Measurements from ENCODE around the gene CTDSPL. TPM values are rescaled to one million over a fixed set of nuclear protein-coding genes. Genes with fewer than 3 reads are reported as not detected.

The CTDSPL gene
- total and polyA plus RNA-seq, 2 experiments from 2014 or later = 7.1 to 33.4 TPM

DNA sequence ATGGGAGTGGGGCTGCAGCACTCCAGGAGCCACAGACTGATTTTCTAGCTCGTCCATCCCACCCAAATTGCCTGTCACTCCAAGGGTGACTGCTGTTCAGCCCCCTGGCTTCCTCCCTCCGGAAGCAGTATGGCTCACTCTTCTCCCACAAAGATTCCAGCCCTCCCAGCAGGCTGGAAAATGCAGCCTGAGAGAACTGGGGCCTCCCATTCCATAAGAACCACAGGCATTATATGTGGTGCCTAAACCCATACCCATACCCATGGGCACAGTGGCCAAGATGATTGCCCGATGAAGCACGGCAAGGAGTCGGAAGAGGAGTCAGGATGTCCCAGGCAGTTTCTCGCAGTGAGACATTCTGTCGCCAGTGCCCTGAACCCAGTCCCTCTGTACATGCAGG, 122.9 kb downstream of the CTDSPL start:
- no peaks in the 10 kb centered on the region for H3K9me3 ChIP-seq (ENCODE audit: low read depth)
- H3K9me2 ChIP-seq (ENCODE audit: insufficient read depth) = no peaks in the 10 kb centered on the region
- in situ Hi-C loops (cut with MboI) = no loop called here
- no peaks in the 10 kb centered on the region for H3F3A ChIP-seq (ENCODE audit: insufficient read depth)
- H3K9ac ChIP-seq = no peak overlapping the region
- DNase-seq = no peak
- H3K4me1 ChIP-seq (ENCODE audit: insufficient read depth) = no peaks in the 10 kb centered on the region
- no peak overlapping the region for H2AFZ ChIP-seq
- no peak overlapping the region for H3K4me2 ChIP-seq (ENCODE audit: unreplicated experiment)
- no peaks in the 10 kb centered on the region for H4K20me1 ChIP-seq (ENCODE audit: insufficient read depth)
- no peaks in the 10 kb centered on the region for H3K27me3 ChIP-seq (replicated peaks; ENCODE audit: insufficient read depth)
- H3K79me2 ChIP-seq (ENCODE audit: insufficient read depth) = no peaks in the 10 kb centered on the region
- no peak overlapping the region for H3K27ac ChIP-seq
- 0 out of 2 replicates have a peak, but pooled peaks cover 13% of the 10 kb centered on the region for H3K36me3 ChIP-seq (ENCODE audit: low read depth)
- no peak overlapping the region for H3K4me3 ChIP-seq
- 88 to 91% methylated on average over 7 of the region's 7 CpGs for WGBS, 2 experiments (ENCODE audit: low coverage in 1 of 2, low lambda C conversion rate in 2 of 2, missing lambda C conversion rate in 2 of 2)
- TF ChIP-seq EZH2 (IDR thresholded peaks at IDR 0.05; ENCODE audit: insufficient read depth, poor library complexity, severe bottlenecking) = no peak
- TF ChIP-seq EZH2phosphoT487 (IDR thresholded peaks at IDR 0.05; ENCODE audit: insufficient read depth, low read depth) = no peak

DNA sequence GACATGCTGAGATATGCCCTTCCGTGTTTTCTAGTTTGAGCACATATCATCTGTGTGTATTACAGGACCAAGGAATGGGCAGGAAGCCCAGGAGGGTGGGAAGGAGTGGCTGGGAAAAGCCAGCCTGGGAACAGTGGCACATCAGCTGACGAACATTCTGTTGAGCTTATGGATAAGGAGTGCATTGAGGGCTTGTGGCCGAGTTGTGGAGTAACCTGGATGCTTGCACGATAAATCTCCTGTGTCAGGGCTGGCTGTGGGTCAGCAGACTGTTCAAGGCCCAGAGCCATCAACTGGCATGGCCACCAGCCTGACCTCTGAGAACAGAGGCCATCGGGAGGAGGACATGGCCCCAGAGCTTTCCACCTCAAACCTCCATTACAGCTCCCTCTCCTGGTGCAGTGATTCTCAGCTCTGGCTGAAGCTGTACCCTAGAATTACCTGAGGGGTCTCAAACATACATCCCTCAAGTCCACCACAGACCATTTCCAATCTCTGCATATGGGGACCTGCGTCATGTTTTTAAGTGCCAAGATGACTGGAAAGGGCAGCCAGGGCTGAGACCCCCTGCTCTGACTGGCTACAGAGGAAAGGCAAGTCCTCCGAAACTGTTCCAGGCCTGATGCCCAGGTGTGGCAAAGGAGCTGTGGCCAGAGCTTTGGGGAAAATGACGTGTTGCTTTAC, 124.1 kb downstream of the CTDSPL start:
- 60 to 61% methylated on average over 8 of the region's 8 CpGs for whole genome bisulfite sequencing, 2 experiments (ENCODE audit: low coverage in 1 of 2, low lambda C conversion rate in 2 of 2, missing lambda C conversion rate in 2 of 2)
- Histone ChIP-seq H3K27me3 (replicated peaks; ENCODE audit: insufficient read depth) (no peaks in the 10 kb centered on the region), H3K9me3 (ENCODE audit: low read depth) (no peaks in the 10 kb centered on the region), H3K36me3 (ENCODE audit: low read depth) (0 out of 2 replicates have a peak, but pooled peaks cover 5% of the 10 kb centered on the region), H4K20me1 (ENCODE audit: insufficient read depth) (no peaks in the 10 kb centered on the region), H3K27ac (no peak overlapping the region), H3K4me1 (ENCODE audit: insufficient read depth) (no peaks in the 10 kb centered on the region), H3K9ac (no peak overlapping the region), H3F3A (ENCODE audit: insufficient read depth) (no peaks in the 10 kb centered on the region), H3K4me2 (ENCODE audit: unreplicated experiment) (no peak overlapping the region), H3K9me2 (ENCODE audit: insufficient read depth) (no peaks in the 10 kb centered on the region), H3K79me2 (ENCODE audit: insufficient read depth) (no peaks in the 10 kb centered on the region), H2AFZ (no peak overlapping the region), H3K4me3 (no peak overlapping the region)
- in situ Hi-C loops (cut with MboI) = no loop called here
- DNase-seq = peak; percentile 36
- TF ChIP-seq EZH2phosphoT487 (IDR thresholded peaks at IDR 0.05; ENCODE audit: insufficient read depth, low read depth) (no peak), EZH2 (IDR thresholded peaks at IDR 0.05; ENCODE audit: insufficient read depth, poor library complexity, severe bottlenecking) (no peak)

DNA sequence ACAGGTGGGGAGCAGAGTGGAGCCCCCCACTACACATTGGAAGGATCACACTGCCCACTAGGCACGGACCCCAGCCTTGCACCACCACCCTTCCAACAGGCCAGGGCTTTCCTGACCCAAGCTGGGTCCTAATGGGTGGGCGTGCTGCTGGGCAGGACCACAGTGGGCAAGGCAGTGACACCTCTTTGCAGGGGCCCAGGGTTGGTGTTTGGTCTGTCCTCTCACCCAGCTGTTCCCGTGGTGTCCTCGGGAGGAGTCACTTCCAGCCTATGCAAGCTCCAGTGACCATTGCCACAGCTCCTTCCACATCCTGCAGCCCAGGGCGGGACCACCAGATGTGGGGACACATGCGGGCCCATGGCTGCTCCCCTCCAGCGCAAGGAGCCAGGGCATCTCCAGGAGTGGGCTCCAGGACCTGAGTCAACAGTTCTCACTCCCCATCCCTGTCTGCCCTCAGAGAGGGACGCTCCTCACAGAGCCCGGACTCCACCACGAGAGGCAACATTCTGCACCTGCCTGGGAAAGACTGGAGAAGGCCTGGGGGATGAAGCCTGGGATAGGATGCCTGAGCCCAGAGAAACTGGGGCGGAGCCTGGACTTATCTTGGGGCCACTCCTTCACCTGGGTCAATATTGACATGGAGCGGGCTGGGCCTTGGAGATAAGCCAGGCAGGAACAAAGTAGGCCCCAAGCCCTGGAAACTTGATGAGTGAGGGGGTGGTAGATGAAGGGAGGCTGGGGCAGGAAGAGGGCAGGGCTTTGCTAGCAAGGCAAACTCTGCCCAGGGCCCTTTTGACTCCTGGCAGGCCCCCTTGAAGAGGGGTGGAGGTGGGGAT, 125.0 kb downstream of the CTDSPL start:
- H3K36me3 ChIP-seq (ENCODE audit: low read depth) = no peaks in the 10 kb centered on the region
- TF ChIP-seq EZH2phosphoT487 (IDR thresholded peaks at IDR 0.05; ENCODE audit: insufficient read depth, low read depth) (no peak), EZH2 (IDR thresholded peaks at IDR 0.05; ENCODE audit: insufficient read depth, poor library complexity, severe bottlenecking) (no peak)
- H3K27me3 ChIP-seq (replicated peaks; ENCODE audit: insufficient read depth) = no peaks in the 10 kb centered on the region
- DNase-seq = no peak
- no peak overlapping the region for H3K27ac ChIP-seq
- no peak overlapping the region for H3K9ac ChIP-seq
- no peaks in the 10 kb centered on the region for H3K9me2 ChIP-seq (ENCODE audit: insufficient read depth)
- in situ Hi-C loops (cut with MboI) = no loop called here
- H3K9me3 ChIP-seq (ENCODE audit: low read depth) = no peaks in the 10 kb centered on the region
- no peak overlapping the region for H2AFZ ChIP-seq
- H4K20me1 ChIP-seq (ENCODE audit: insufficient read depth) = no peaks in the 10 kb centered on the region
- H3K79me2 ChIP-seq (ENCODE audit: insufficient read depth) = no peaks in the 10 kb centered on the region
- WGBS, 2 experiments (ENCODE audit: low coverage in 1 of 2, low lambda C conversion rate in 2 of 2, missing lambda C conversion rate in 2 of 2) = 58 to 62% methylated on average over 12 of the region's 12 CpGs
- H3F3A ChIP-seq (ENCODE audit: insufficient read depth) = no peaks in the 10 kb centered on the region
- H3K4me3 ChIP-seq = no peak overlapping the region
- H3K4me2 ChIP-seq (ENCODE audit: unreplicated experiment) = no peak overlapping the region
- no peaks in the 10 kb centered on the region for H3K4me1 ChIP-seq (ENCODE audit: insufficient read depth)

DNA sequence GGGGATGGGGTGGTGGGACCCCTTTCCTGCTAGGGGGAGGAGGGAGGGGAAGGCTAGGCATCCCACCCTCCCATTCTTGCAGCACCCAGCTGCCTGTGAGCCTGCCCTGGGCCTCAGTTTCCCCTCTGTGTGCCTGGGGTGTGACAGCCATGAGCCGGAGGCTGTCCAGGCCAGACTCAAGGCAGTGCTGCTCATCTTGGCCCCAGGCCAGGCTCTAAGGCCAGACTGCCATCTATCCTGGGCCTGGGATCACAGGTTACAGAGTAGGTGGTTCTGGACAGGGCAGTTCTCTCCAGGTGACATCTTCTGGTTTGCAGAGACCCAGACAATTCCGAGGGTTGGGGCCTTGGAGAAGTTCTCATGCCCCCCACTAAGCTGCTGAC, 125.6 kb downstream of the CTDSPL start:
- H3K4me1 ChIP-seq (ENCODE audit: insufficient read depth) = no peaks in the 10 kb centered on the region
- TF ChIP-seq EZH2 (IDR thresholded peaks at IDR 0.05; ENCODE audit: insufficient read depth, poor library complexity, severe bottlenecking) = no peak
- H3K36me3 ChIP-seq (ENCODE audit: low read depth) = no peaks in the 10 kb centered on the region
- H3K9me2 ChIP-seq (ENCODE audit: insufficient read depth) = no peaks in the 10 kb centered on the region
- H3K9me3 ChIP-seq (ENCODE audit: low read depth) = no peaks in the 10 kb centered on the region
- H3K79me2 ChIP-seq (ENCODE audit: insufficient read depth) = no peaks in the 10 kb centered on the region
- no peak overlapping the region for H2AFZ ChIP-seq
- H3K4me2 ChIP-seq (ENCODE audit: unreplicated experiment) = no peak overlapping the region
- no peaks in the 10 kb centered on the region for H3F3A ChIP-seq (ENCODE audit: insufficient read depth)
- WGBS, 2 experiments (ENCODE audit: low coverage in 1 of 2, low lambda C conversion rate in 2 of 2, missing lambda C conversion rate in 2 of 2) = 72 to 90% methylated on average over 2 of the region's 2 CpGs
- no peak overlapping the region for H3K4me3 ChIP-seq
- H3K27me3 ChIP-seq (replicated peaks; ENCODE audit: insufficient read depth) = no peaks in the 10 kb centered on the region
- no peak for DNase-seq
- in situ Hi-C loops (cut with MboI) = no loop called here
- no peaks in the 10 kb centered on the region for H4K20me1 ChIP-seq (ENCODE audit: insufficient read depth)
- H3K27ac ChIP-seq = no peak overlapping the region
- no peak overlapping the region for H3K9ac ChIP-seq
